GM12865 (cell line): ENCODE data around the gene KLK13.

Experiments
- DNase-seq: peaks from one replicate; pipeline ENCODE4 v3.0.0; 2010; ENCODE audit warnings: low read depth
- H3K4me3 ChIP-seq: 2 replicates; pipeline ENCODE4 v1.5.1; 2011; ENCODE audit warnings: mild to moderate bottlenecking, low read depth, low read length, control low read depth
- CTCF ChIP-seq: IDR thresholded peaks from 2 replicates; pipeline ENCODE4 v1.5.1; 2011; ENCODE audit warnings: low read length, control low read depth, low read depth, inconsistent platforms; ENCODE audit not compliant: insufficient read depth; ENCODE audit errors: missing control alignments

KLK13 gene

GRCh38 chr19:51064534-51065220 is at the start of gene KLK13:
KLK13 (minus strand) TSS chr19:51065092; CDS start chr19:51065067, 25 bp downstream.
- DNase-seq = no peak
- no peak within 1 kb of the TSS for H3K4me3 ChIP-seq

GRCh38 chr19:51114087-51114729 is 49.3 kb upstream of the KLK13 start:
- TF ChIP-seq CTCF = no peak
- peak; percentile 49 for DNase-seq
- H3K4me3 ChIP-seq = no peak overlapping the region

More at GRCh38 chr19:51064534-51065220, at the start of gene KLK13:
- no peak for TF ChIP-seq CTCF

- no peak overlapping the region for H3K4me3 ChIP-seq
- no peak for DNase-seq
- TF ChIP-seq CTCF = peak; percentile 15
Measured at GRCh38 chr19:51111606-51112005, 46.7 kb upstream of the KLK13 start.

- no peak overlapping the region for H3K4me3 ChIP-seq
- no peak for TF ChIP-seq CTCF
- DNase-seq = no peak
Measured at GRCh38 chr19:51110666-51110971, 45.7 kb upstream of the KLK13 start.

GRCh38 chr19:51108805-51109146 is 43.9 kb upstream of the KLK13 start:
- no peak for DNase-seq
- H3K4me3 ChIP-seq = peak overlapping the region; percentile 59
- TF ChIP-seq CTCF = no peak

- no peak for TF ChIP-seq CTCF
- H3K4me3 ChIP-seq = peak within 1 kb of the TSS; percentile 74
- DNase-seq = peak; percentile 99
Measured at GRCh38 chr19:51108066-51108804, 43.3 kb upstream of the KLK13 start, which contains the start of gene CTU1. CTU1 (minus strand) TSS chr19:51108409; CDS start chr19:51104569, 3,840 bp downstream.
